Spleen (tissue), 11 donors: ENCODE measurements around the gene RCC2. TPM values are rescaled to one million over a fixed set of nuclear protein-coding genes. Genes with fewer than 3 reads are reported as not detected.

Experiments used
- DNase-seq: peaks from one replicate; pipeline ENCODE4 v3.0.0-alpha.2; 2020
- H3K27ac ChIP-seq, 8 donors: fragments of 200-600 bp; sonication (generic) in 7 of 8; 1 replicate in 4 of 8; 2 replicates in 4 of 8; pipeline versions ENCODE4 v1.5.0 to v1.8.0; 2016 to 2021; ENCODE audit warnings: inconsistent platforms in 4 of 8, mild to moderate bottlenecking in 4 of 8, moderate library complexity in 1 of 8
- H3K27me3 ChIP-seq, 7 donors: fragments of 200-600 bp; sonication (generic) in 6 of 7; replicated peaks in 1 of 7; 1 replicate in 4 of 7; 2 replicates in 3 of 7; pipeline versions ENCODE4 v1.5.0 to v1.8.0; 2016 to 2021; ENCODE audit warnings: inconsistent platforms in 3 of 7, mild to moderate bottlenecking in 1 of 7
- H3K36me3 ChIP-seq, 6 donors: fragments of 200-600 bp; sonication (generic) in 5 of 6; 1 replicate in 4 of 6; 2 replicates in 2 of 6; pipeline versions ENCODE4 v1.5.0 to v1.8.0; 2016 to 2021; ENCODE audit warnings: inconsistent platforms in 2 of 6
- H3K4me1 ChIP-seq, 6 donors: fragments of 200-600 bp; sonication (generic) in 5 of 6; 1 replicate in 3 of 6; 2 replicates in 3 of 6; pipeline versions ENCODE4 v1.5.0 to v1.8.0; 2016 to 2021; ENCODE audit warnings: inconsistent platforms in 3 of 6
- H3K4me3 ChIP-seq, 8 donors: fragments of 200-600 bp; sonication (generic) in 7 of 8; 1 replicate in 4 of 8; 2 replicates in 4 of 8; pipeline versions ENCODE4 v1.5.0 to v1.8.0; 2016 to 2021; ENCODE audit warnings: inconsistent platforms in 4 of 8, mild to moderate bottlenecking in 4 of 8, moderate library complexity in 2 of 8
- H3K9me3 ChIP-seq, 8 donors: fragments of 200-600 bp; sonication (generic) in 7 of 8; 1 replicate in 4 of 8; 2 replicates in 4 of 8; pipeline versions ENCODE4 v1.5.0 to v1.8.0; 2016 to 2021; ENCODE audit warnings: inconsistent platforms in 4 of 8
- CTCF ChIP-seq, 11 experiments: fragments of 200-600 bp in 7 of 11; fragments of 450-650 bp in 4 of 11; sonication (generic) in 4 of 11; IDR thresholded peaks in 8 of 11; conservative IDR thresholded peaks in 3 of 11; 1 replicate in 7 of 11; 2 replicates in 4 of 11; pipeline versions ENCODE4 v1.4.0 to v1.8.0; 2016 to 2021; ENCODE audit warnings: antibody characterized with exemption in 11 of 11, inconsistent platforms in 4 of 11, mild to moderate bottlenecking in 1 of 11
- POLR2A ChIP-seq, 3 donors: fragments of 450-650 bp; IDR thresholded peaks; one replicate each; pipeline ENCODE4 v1.5.1; 2017; ENCODE audit warnings: antibody characterized with exemption in 3 of 3, mild to moderate bottlenecking in 1 of 3
- POLR2AphosphoS5 ChIP-seq, 3 donors: sonication (generic); formaldehyde crosslinking; IDR thresholded peaks; one replicate each; pipeline ENCODE4 v1.5.1; 2017; ENCODE audit warnings: antibody characterized with exemption in 3 of 3
- WGBS, 5 donors: extraction: QIAGEN DNeasy Blood & Tissue Kit in 3 of 5; methylation state at CpG; one replicate each; pipeline versions ENCODE4 v1.1.5 to v1.1.7; 2013 to 2018; 5-methylcytosine and 5-hydroxymethylcytosine counted together
- intact Hi-C: fragments of 100-400 bp; cut with DNase I; formaldehyde crosslinking; loops from one replicate; pipeline ENCODE4 v1.15.0; 2023; ENCODE audit warnings: low total_unique reads
- polyA plus RNA-seq, 3 donors: library from polyadenylated mRNA; stranded (reverse); fragments of 200-250 nt; gene quantifications; one replicate each; pipeline ENCODE4 v1.2.1, GENCODE V29; 2013
- total RNA-seq, 7 donors: library from RNA; depleted of rRNA in 3 of 7; stranded (reverse); fragments of >200 nt in 3 of 7; fragmentation: NEBNext Ultra II Directional in 4 of 7; extraction: Animal tissue kit (Norgen Biotek cat#: 25700) in 4 of 7; gene quantifications; one replicate each; pipeline versions ENCODE4 v1.1.0 to v1.2.1, GENCODE V29; 2016 to 2021
- donor health status: healthy with polysubstance abuse.
- donor health status: DM: no; HTN: no; CAD: no; lungs with moderate emphysema.
- donor health status: DM: no; HTN: no; CAD: no.
- donor health status: Bipolar disorder and iron deficiency.
- donor health status: healthy.
- donor health status: DM: no; HTN: no; CAD: no.
- donor health status: DM: yes; HTN: yes; CAD: no.

RCC2 gene
- total and polyA plus RNA-seq, 10 donors = 46.2 to 69.1 (median 56.5) TPM

- H3K4me1 ChIP-seq = no peaks in the 10 kb centered on the region
- no peak for DNase-seq
- intact Hi-C loops = no loop called here
- H3K36me3 ChIP-seq = peaks cover 0 to 2% (median 0%) of the 10 kb centered on the region in 6 donors
- H3K27ac ChIP-seq = no peak overlapping the region
- no peak overlapping the region for H3K4me3 ChIP-seq
- TF ChIP-seq POLR2A (IDR thresholded peaks at IDR 0.05) (no peak), CTCF (IDR thresholded peaks at IDR 0.05 in 8 of 11, conservative IDR thresholded peaks at IDR 0.05 in 3 of 11) (no peak), POLR2AphosphoS5 (IDR thresholded peaks at IDR 0.05) (no peak)
- 86 to 92% (median 89%) methylated on average over 11 of the region's 11 CpGs for WGBS, 5 donors
- no peaks in the 10 kb centered on the region for H3K9me3 ChIP-seq
- no peaks in the 10 kb centered on the region for H3K27me3 ChIP-seq
Measured at GRCh38 chr1:17400725-17401341, 38.6 kb downstream of the RCC2 start.

GRCh38 chr1:17397910-17398695 is 41.4 kb downstream of the RCC2 start:
- 69 to 84% (median 76%) methylated on average over 5 to 7 of the region's 7 CpGs for WGBS, 5 donors
- intact Hi-C loops = no loop called here
- no peak for DNase-seq
- Histone ChIP-seq H3K27me3 (no peaks in the 10 kb centered on the region), H3K4me3 (no peak overlapping the region), H3K27ac (no peak overlapping the region), H3K36me3 (no peaks in the 10 kb centered on the region), H3K9me3 (no peaks in the 10 kb centered on the region), H3K4me1 (no peaks in the 10 kb centered on the region)
- TF ChIP-seq CTCF (IDR thresholded peaks at IDR 0.05 in 8 of 11, conservative IDR thresholded peaks at IDR 0.05 in 3 of 11) (no peak), POLR2AphosphoS5 (IDR thresholded peaks at IDR 0.05) (no peak), POLR2A (IDR thresholded peaks at IDR 0.05) (no peak)

GRCh38 chr1:17393230-17393629 is 46.2 kb downstream of the RCC2 start:
- H3K36me3 ChIP-seq = no peaks in the 10 kb centered on the region
- peaks cover 0 to 11% (median 0%) of the 10 kb centered on the region in 7 donors for H3K27me3 ChIP-seq
- WGBS, 5 donors = 55 to 70% (median 59%) methylated on average over 8 of the region's 8 CpGs
- intact Hi-C loops = no loop called here
- TF ChIP-seq CTCF (IDR thresholded peaks at IDR 0.05 in 8 of 11, conservative IDR thresholded peaks at IDR 0.05 in 3 of 11) = no peak
- no peak for TF ChIP-seq POLR2A (IDR thresholded peaks at IDR 0.05)
- no peak for TF ChIP-seq POLR2AphosphoS5 (IDR thresholded peaks at IDR 0.05)
- DNase-seq = no peak
- no peak overlapping the region for H3K27ac ChIP-seq
- H3K4me3 ChIP-seq = no peak overlapping the region
- H3K9me3 ChIP-seq = no peaks in the 10 kb centered on the region
- H3K4me1 ChIP-seq = no peaks in the 10 kb centered on the region

GRCh38 chr1:17392199-17392740 is 47.2 kb downstream of the RCC2 start:
- no peaks in the 10 kb centered on the region for H3K9me3 ChIP-seq
- H3K27ac ChIP-seq = no peak overlapping the region
- TF ChIP-seq POLR2AphosphoS5 (IDR thresholded peaks at IDR 0.05) = no peak
- TF ChIP-seq CTCF (IDR thresholded peaks at IDR 0.05 in 8 of 11, conservative IDR thresholded peaks at IDR 0.05 in 3 of 11) = no peak
- TF ChIP-seq POLR2A (IDR thresholded peaks at IDR 0.05) = no peak
- no peaks in the 10 kb centered on the region for H3K4me1 ChIP-seq
- intact Hi-C loops = no loop called here
- no peak overlapping the region for H3K4me3 ChIP-seq
- peaks cover 0 to 11% (median 0%) of the 10 kb centered on the region in 7 donors for H3K27me3 ChIP-seq
- DNase-seq = no peak
- WGBS, 5 donors = 63 to 73% (median 72%) methylated on average over 9 to 10 of the region's 10 CpGs
- H3K36me3 ChIP-seq = no peaks in the 10 kb centered on the region
